HepG2 (cell line): ENCODE results near the gene RABGGTA. TPM values are rescaled to one million over a fixed set of nuclear protein-coding genes. Genes with fewer than 3 reads are reported as not detected.
A peak's percentile ranks its signal among the peaks of the same experiment; 100 is the strongest.

Source experiments
- CBX1 ChIP-seq: IDR thresholded peaks from one replicate; pipeline ENCODE4 v1.6.1; 2016; ENCODE audit warnings: antibody characterized with exemption, low read depth
- DNMT1 ChIP-seq: sonication (generic); formaldehyde crosslinking; IDR thresholded peaks from 2 replicates; pipeline ENCODE4 v1.5.1; 2020; ENCODE audit warnings: mild to moderate bottlenecking, missing genetic modification reagents
- GTF3A ChIP-seq: sonication (generic); formaldehyde crosslinking; conservative IDR thresholded peaks from 2 replicates; pipeline ENCODE4 v1.4.0; 2020; ENCODE audit warnings: mild to moderate bottlenecking, missing genetic modification reagents
- HNF4A ChIP-seq: sonication (generic); formaldehyde crosslinking; IDR thresholded peaks from 2 replicates; pipeline ENCODE4 v1.4.0; 2020; ENCODE audit warnings: missing genetic modification reagents
- MAX ChIP-seq: IDR thresholded peaks from 2 replicates; pipeline ENCODE4 v1.6.1; 2012; ENCODE audit warnings: inconsistent platforms
- NFATC3 ChIP-seq: sonication (generic); formaldehyde crosslinking; IDR thresholded peaks from 2 replicates; pipeline ENCODE4 v1.5.1; 2020; ENCODE audit warnings: mild to moderate bottlenecking, missing genetic modification reagents
- SIN3B ChIP-seq: fragments of 150-350 bp; IDR thresholded peaks from 2 replicates; pipeline ENCODE4 v1.6.1; 2014; ENCODE audit warnings: low read length
- SMAD9 ChIP-seq: sonication (generic); formaldehyde crosslinking; IDR thresholded peaks from 2 replicates; pipeline ENCODE4 v1.5.1; 2020; ENCODE audit warnings: mild to moderate bottlenecking, missing genetic modification reagents
- TAF1 ChIP-seq: sonication (generic); formaldehyde crosslinking; IDR thresholded peaks from 2 replicates; pipeline ENCODE4 v1.4.0; 2020; ENCODE audit warnings: missing genetic modification reagents
- TEAD3 ChIP-seq: optimal IDR thresholded peaks from 2 replicates; pipeline ENCODE3; 2016; ENCODE audit warnings: borderline replicate concordance
- ZBTB3 ChIP-seq: sonication (generic); formaldehyde crosslinking; IDR thresholded peaks from 2 replicates; pipeline ENCODE4 v1.4.0; 2020; ENCODE audit warnings: low read depth, mild to moderate bottlenecking, moderate library complexity, missing genetic modification reagents, borderline replicate concordance
- ZFP36L2 ChIP-seq: sonication (generic); formaldehyde crosslinking; IDR thresholded peaks from 2 replicates; pipeline ENCODE4 v1.4.0; 2020; ENCODE audit warnings: missing genetic modification reagents
- ZNF230 ChIP-seq: sonication (generic); formaldehyde crosslinking; IDR thresholded peaks from 2 replicates; pipeline ENCODE4 v1.4.0; 2020; ENCODE audit warnings: mild to moderate bottlenecking, missing genetic modification reagents
- ZNF30 ChIP-seq: sonication (generic); formaldehyde crosslinking; IDR thresholded peaks from 2 replicates; pipeline ENCODE4 v1.5.0; 2020; ENCODE audit warnings: mild to moderate bottlenecking, missing genetic modification reagents
- ZNF564 ChIP-seq: sonication (generic); formaldehyde crosslinking; IDR thresholded peaks from 2 replicates; pipeline ENCODE4 v1.8.1; 2023; ENCODE audit warnings: mild to moderate bottlenecking, missing genetic modification reagents
- ZNF569 ChIP-seq: sonication (generic); formaldehyde crosslinking; IDR thresholded peaks from 2 replicates; pipeline ENCODE4 v1.5.0; 2020; ENCODE audit warnings: mild to moderate bottlenecking, missing genetic modification reagents, moderate library complexity, borderline replicate concordance
- ZNF703 ChIP-seq: sonication (generic); formaldehyde crosslinking; IDR thresholded peaks from 2 replicates; pipeline ENCODE4 v1.5.1; 2020; ENCODE audit warnings: missing genetic modification reagents, mild to moderate bottlenecking, moderate library complexity, borderline replicate concordance
- ZNF749 ChIP-seq: sonication (generic); formaldehyde crosslinking; IDR thresholded peaks from 2 replicates; pipeline ENCODE4 v1.8.0; 2022; ENCODE audit warnings: mild to moderate bottlenecking, missing genetic modification reagents, moderate library complexity, borderline replicate concordance
- polyA plus RNA-seq, 8 experiments: library from polyadenylated mRNA; depleted of rRNA in 3 of 8; stranded (reverse) in 7 of 8; unstranded in 1 of 8; fragments of >200 nt; fragmentation: Illumina TruSeq in 4 of 8; extraction: Trizol in 4 of 8; gene quantifications; 2 replicates each; pipeline versions ENCODE4 v1.2.1 to v1.2.3, GENCODE V29; 2011 to 2016; ENCODE audit warnings: low read depth in 4 of 8, missing spikeins in 1 of 8, mixed read lengths in 1 of 8; ENCODE audit not compliant: insufficient read depth in 1 of 8
- total RNA-seq, 5 experiments: library from RNA; depleted of rRNA; stranded (reverse); fragments of >200 nt; fragmentation: Illumina TruSeq; extraction: Trizol; gene quantifications; 2 replicates each; pipeline ENCODE4 v1.2.3, GENCODE V29; 2016; ENCODE audit warnings: low read depth in 1 of 5
- TF ChIP-seq, protein P1 (sequence below): sonication (generic); formaldehyde crosslinking; IDR thresholded peaks from 2 replicates; pipeline ENCODE4 v1.5.0; 2020; ENCODE audit warnings: mild to moderate bottlenecking, missing genetic modification reagents, borderline replicate concordance
- TF ChIP-seq, protein P2 (sequence below): sonication (generic); formaldehyde crosslinking; IDR thresholded peaks from 2 replicates; pipeline ENCODE4 v1.8.1; 2023; ENCODE audit warnings: mild to moderate bottlenecking, inconsistent platforms, moderate library complexity, missing genetic modification reagents, borderline replicate concordance
- TF ChIP-seq, protein P3 (sequence below): sonication (generic); formaldehyde crosslinking; IDR thresholded peaks from 2 replicates; pipeline ENCODE4 v1.9.0; 2021; ENCODE audit warnings: missing genetic modification reagents, borderline replicate concordance

The RABGGTA gene
- total and polyA plus RNA-seq, 2 of the 13 experiments (the other 11 are each of a cell fraction or from before 2014, with no cell fraction given): 57.9 to 90.8 TPM

GRCh38 chr14:24232121-24232644 is 39.2 kb downstream of the RABGGTA start, which contains the start of gene NEDD8 (continued):
- TF ChIP-seq, protein P1, sequence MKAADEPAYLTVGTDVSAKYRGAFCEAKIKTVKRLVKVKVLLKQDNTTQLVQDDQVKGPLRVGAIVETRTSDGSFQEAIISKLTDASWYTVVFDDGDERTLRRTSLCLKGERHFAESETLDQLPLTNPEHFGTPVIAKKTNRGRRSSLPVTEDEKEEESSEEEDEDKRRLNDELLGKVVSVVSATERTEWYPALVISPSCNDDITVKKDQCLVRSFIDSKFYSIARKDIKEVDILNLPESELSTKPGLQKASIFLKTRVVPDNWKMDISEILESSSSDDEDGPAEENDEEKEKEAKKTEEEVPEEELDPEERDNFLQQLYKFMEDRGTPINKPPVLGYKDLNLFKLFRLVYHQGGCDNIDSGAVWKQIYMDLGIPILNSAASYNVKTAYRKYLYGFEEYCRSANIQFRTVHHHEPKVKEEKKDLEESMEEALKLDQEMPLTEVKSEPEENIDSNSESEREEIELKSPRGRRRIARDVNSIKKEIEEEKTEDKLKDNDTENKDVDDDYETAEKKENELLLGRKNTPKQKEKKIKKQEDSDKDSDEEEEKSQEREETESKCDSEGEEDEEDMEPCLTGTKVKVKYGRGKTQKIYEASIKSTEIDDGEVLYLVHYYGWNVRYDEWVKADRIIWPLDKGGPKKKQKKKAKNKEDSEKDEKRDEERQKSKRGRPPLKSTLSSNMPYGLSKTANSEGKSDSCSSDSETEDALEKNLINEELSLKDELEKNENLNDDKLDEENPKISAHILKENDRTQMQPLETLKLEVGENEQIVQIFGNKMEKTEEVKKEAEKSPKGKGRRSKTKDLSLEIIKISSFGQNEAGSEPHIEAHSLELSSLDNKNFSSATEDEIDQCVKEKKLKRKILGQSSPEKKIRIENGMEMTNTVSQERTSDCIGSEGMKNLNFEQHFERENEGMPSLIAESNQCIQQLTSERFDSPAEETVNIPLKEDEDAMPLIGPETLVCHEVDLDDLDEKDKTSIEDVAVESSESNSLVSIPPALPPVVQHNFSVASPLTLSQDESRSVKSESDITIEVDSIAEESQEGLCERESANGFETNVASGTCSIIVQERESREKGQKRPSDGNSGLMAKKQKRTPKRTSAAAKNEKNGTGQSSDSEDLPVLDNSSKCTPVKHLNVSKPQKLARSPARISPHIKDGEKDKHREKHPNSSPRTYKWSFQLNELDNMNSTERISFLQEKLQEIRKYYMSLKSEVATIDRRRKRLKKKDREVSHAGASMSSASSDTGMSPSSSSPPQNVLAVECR (CRISPR knock-in tag): peak; percentile 88
- TF ChIP-seq GTF3A (CRISPR knock-in tag): no peak
- no peak; the same call in 1 of the 2 replicates for TF ChIP-seq SIN3B
- TF ChIP-seq ZNF230 (CRISPR knock-in tag): no peak
- no peak for TF ChIP-seq ZBTB3 (CRISPR knock-in tag)
- TF ChIP-seq ZNF30 (CRISPR knock-in tag): no peak
- TF ChIP-seq ZNF569 (CRISPR knock-in tag): peak; percentile 82; the same call in 1 of the 2 replicates
- no peak for TF ChIP-seq ZNF703 (CRISPR knock-in tag)
- peak; percentile 84; the same call in 1 of the 2 replicates for TF ChIP-seq SMAD9
- TF ChIP-seq HNF4A (CRISPR knock-in tag): no peak
- TF ChIP-seq TEAD3 (CRISPR knock-in tag): no peak
- TF ChIP-seq DNMT1 (CRISPR knock-in tag): no peak
- TF ChIP-seq ZFP36L2 (CRISPR knock-in tag): peak; percentile 43; the same call in 1 of the 2 replicates
- TF ChIP-seq, protein P2, sequence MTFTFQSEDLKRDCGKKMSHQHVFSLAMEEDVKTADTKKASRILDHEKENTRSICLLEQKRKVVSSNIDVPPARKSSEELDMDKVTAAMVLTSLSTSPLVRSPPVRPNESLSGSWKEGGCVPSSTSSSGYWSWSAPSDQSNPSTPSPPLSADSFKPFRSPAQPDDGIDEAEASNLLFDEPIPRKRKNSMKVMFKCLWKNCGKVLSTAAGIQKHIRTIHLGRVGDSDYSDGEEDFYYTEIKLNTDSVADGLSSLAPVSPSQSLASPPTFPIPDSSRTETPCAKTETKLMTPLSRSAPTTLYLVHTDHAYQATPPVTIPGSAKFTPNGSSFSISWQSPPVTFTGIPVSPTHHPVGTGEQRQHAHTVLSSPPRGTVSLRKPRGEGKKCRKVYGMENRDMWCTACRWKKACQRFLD (CRISPR knock-in tag): no peak; the same call in 1 of the 2 replicates
- no peak; the same call in 1 of the 2 replicates for TF ChIP-seq ZNF749 (CRISPR knock-in tag)
- peak; percentile 4 for TF ChIP-seq CBX1
- peak; percentile 88; the same call in 1 of the 2 replicates for TF ChIP-seq NFATC3 (CRISPR knock-in tag)
- TF ChIP-seq ZNF564 (CRISPR knock-in tag): peak; percentile 94
- peak; percentile 83 for TF ChIP-seq TAF1
- TF ChIP-seq, protein P3, sequence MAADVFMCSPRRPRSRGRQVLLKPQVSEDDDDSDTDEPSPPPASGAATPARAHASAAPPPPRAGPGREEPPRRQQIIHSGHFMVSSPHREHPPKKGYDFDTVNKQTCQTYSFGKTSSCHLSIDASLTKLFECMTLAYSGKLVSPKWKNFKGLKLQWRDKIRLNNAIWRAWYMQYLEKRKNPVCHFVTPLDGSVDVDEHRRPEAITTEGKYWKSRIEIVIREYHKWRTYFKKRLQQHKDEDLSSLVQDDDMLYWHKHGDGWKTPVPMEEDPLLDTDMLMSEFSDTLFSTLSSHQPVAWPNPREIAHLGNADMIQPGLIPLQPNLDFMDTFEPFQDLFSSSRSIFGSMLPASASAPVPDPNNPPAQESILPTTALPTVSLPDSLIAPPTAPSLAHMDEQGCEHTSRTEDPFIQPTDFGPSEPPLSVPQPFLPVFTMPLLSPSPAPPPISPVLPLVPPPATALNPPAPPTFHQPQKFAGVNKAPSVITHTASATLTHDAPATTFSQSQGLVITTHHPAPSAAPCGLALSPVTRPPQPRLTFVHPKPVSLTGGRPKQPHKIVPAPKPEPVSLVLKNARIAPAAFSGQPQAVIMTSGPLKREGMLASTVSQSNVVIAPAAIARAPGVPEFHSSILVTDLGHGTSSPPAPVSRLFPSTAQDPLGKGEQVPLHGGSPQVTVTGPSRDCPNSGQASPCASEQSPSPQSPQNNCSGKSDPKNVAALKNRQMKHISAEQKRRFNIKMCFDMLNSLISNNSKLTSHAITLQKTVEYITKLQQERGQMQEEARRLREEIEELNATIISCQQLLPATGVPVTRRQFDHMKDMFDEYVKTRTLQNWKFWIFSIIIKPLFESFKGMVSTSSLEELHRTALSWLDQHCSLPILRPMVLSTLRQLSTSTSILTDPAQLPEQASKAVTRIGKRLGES: no peak
- no peak for TF ChIP-seq MAX
